HEK293 (cell line): ENCODE data around the gene RAB3C.

Experiments used
- CTCF ChIA-PET: fragments of 350-600 bp; formaldehyde crosslinking; extraction: SDS; loops from one replicate; lab custom pipeline; 2021; ENCODE audit warnings: antibody characterized with exemption; lab: Yijun Ruan, JAX
- POLR2A ChIA-PET: fragments of 300-600 bp; formaldehyde crosslinking; extraction: SDS; loops from one replicate; lab custom pipeline; 2020; ENCODE audit warnings: antibody characterized with exemption, inconsistent platforms; lab: Yijun Ruan, JAX
- H3K27ac ChIP-seq: fragments of 200-500 bp; sonication (Bioruptor generic); 2 replicates; pipeline ENCODE4 v1.5.1; 2014; ENCODE audit warnings: low read depth, low read length, control low read depth, inconsistent platforms; ENCODE audit errors: extremely low read depth
- H3K36me3 ChIP-seq, 2 experiments: fragments of 200-500 bp in 1 of 2; sonication (Bioruptor generic) in 1 of 2; 1 replicate in 1 of 2; 2 replicates in 1 of 2; pipeline ENCODE4 v1.5.1; 2014 to 2017; ENCODE audit warnings: inconsistent platforms in 2 of 2, low read length in 2 of 2; ENCODE audit not compliant: control insufficient read depth in 2 of 2, insufficient read depth in 1 of 2
- H3K4me1 ChIP-seq: fragments of 200-500 bp; sonication (Bioruptor generic); 2 replicates; pipeline ENCODE4 v1.5.1; 2014; ENCODE audit warnings: mild to moderate bottlenecking, low read length, inconsistent platforms; ENCODE audit not compliant: control insufficient read depth, insufficient read depth
- H3K4me3 ChIP-seq: 2 replicates; pipeline ENCODE4 v1.5.1; 2011; ENCODE audit warnings: low read depth, mild to moderate bottlenecking, control low read depth, low read length, moderate library complexity
- H3K9me3 ChIP-seq: fragments of 200-500 bp; sonication (Bioruptor generic); 2 replicates; pipeline ENCODE4 v1.5.1; 2014; ENCODE audit warnings: low read depth, low read length, inconsistent platforms; ENCODE audit not compliant: control insufficient read depth, insufficient read depth
- AEBP2 ChIP-seq: fragments of 450-650 bp; formaldehyde crosslinking; IDR thresholded peaks from 2 replicates; pipeline ENCODE4 v1.5.1; 2016; ENCODE audit warnings: missing biosample characterization, missing genetic modification characterization, borderline replicate concordance
- GLIS2 ChIP-seq: fragments of 450-650 bp; formaldehyde crosslinking; IDR thresholded peaks from 2 replicates; pipeline ENCODE4 v1.5.1; 2016; ENCODE audit warnings: missing biosample characterization, missing genetic modification characterization
- HOXD13 ChIP-seq: sonication (generic); formaldehyde crosslinking; IDR thresholded peaks from 2 replicates; pipeline ENCODE4 v1.8.0; 2022; ENCODE audit warnings: missing genetic modification reagents, borderline replicate concordance
- KLF16 ChIP-seq: fragments of 450-650 bp; formaldehyde crosslinking; IDR thresholded peaks from 2 replicates; pipeline ENCODE4 v1.5.1; 2017; ENCODE audit warnings: missing biosample characterization, missing genetic modification characterization
- SP3 ChIP-seq: fragments of 450-650 bp; formaldehyde crosslinking; IDR thresholded peaks from 2 replicates; pipeline ENCODE4 v1.5.1; 2016; ENCODE audit warnings: missing biosample characterization, missing genetic modification characterization
- ZBTB10 ChIP-seq: fragments of 450-650 bp; formaldehyde crosslinking; IDR thresholded peaks from 2 replicates; pipeline ENCODE4 v1.5.1; 2016; ENCODE audit warnings: missing biosample characterization, missing genetic modification characterization
- ZEB2 ChIP-seq: fragments of 450-650 bp; formaldehyde crosslinking; IDR thresholded peaks from 2 replicates; pipeline ENCODE4 v1.5.1; 2016; ENCODE audit warnings: missing biosample characterization, missing genetic modification characterization
- ZNF184 ChIP-seq: fragments of 450-650 bp; IDR thresholded peaks from 2 replicates; pipeline ENCODE4 v1.5.1; 2018; ENCODE audit warnings: missing biosample characterization, mild to moderate bottlenecking, missing genetic modification characterization
- ZNF211 ChIP-seq: fragments of 450-650 bp; formaldehyde crosslinking; IDR thresholded peaks from 2 replicates; pipeline ENCODE4 v1.5.1; 2016; ENCODE audit warnings: low read depth, missing biosample characterization, missing genetic modification characterization
- ZNF350 ChIP-seq: fragments of 450-650 bp; formaldehyde crosslinking; IDR thresholded peaks from 2 replicates; pipeline ENCODE4 v1.5.0; 2017; ENCODE audit warnings: missing biosample characterization, mild to moderate bottlenecking, missing genetic modification characterization
- ZNF449 ChIP-seq: fragments of 450-650 bp; formaldehyde crosslinking; IDR thresholded peaks from 2 replicates; pipeline ENCODE4 v1.5.1; 2017; ENCODE audit warnings: missing biosample characterization, mild to moderate bottlenecking, missing genetic modification characterization, moderate library complexity
- ZNF610 ChIP-seq: fragments of 450-650 bp; formaldehyde crosslinking; IDR thresholded peaks from 2 replicates; pipeline ENCODE4 v1.5.1; 2016; ENCODE audit warnings: missing biosample characterization, missing genetic modification characterization, borderline replicate concordance
- ZNF664 ChIP-seq: fragments of 450-650 bp; formaldehyde crosslinking; IDR thresholded peaks from 2 replicates; pipeline ENCODE4 v1.5.1; 2016; ENCODE audit warnings: missing biosample characterization, missing genetic modification characterization
- ZNF692 ChIP-seq: fragments of 450-650 bp; formaldehyde crosslinking; IDR thresholded peaks from 2 replicates; pipeline ENCODE4 v1.5.1; 2016; ENCODE audit warnings: missing biosample characterization, missing genetic modification characterization

Gene RAB3C

GRCh38 chr5:58770136-58770535, 187.3 kb downstream of the RAB3C start:
- Histone ChIP-seq H3K9me3 (no peaks in the 10 kb centered on the region), H3K27ac (no peak overlapping the region), H3K36me3 (no peaks in the 10 kb centered on the region), H3K4me3 (no peak overlapping the region), H3K4me1 (no peaks in the 10 kb centered on the region)
- POLR2A ChIA-PET: no interaction called here
- TF ChIP-seq GLIS2 (tag by site-specific recombination) (no peak), ZNF692 (tag by site-specific recombination) (no peak), ZNF610 (no peak)
- CTCF ChIA-PET: interaction anchor here (0.5 kb wide), 1 partner anchor 309 kb away, joined by 3 read pairs; no protein-coding TSS in a partner anchor

GRCh38 chr5:58771796-58772195, 188.9 kb downstream of the RAB3C start:
- CTCF ChIA-PET: no interaction called here
- no peak overlapping the region for H3K4me3 ChIP-seq

More at GRCh38 chr5:58771796-58772195, 188.9 kb downstream of the RAB3C start:
- no peak overlapping the region for H3K27ac ChIP-seq
- POLR2A ChIA-PET: no interaction called here
- no peaks in the 10 kb centered on the region for H3K4me1 ChIP-seq
- no peaks in the 10 kb centered on the region for H3K9me3 ChIP-seq
- TF ChIP-seq ZNF350 (tag by site-specific recombination): no peak
- TF ChIP-seq ZEB2: no peak
- TF ChIP-seq ZBTB10 (tag by site-specific recombination): no peak
- no peak for TF ChIP-seq ZNF664 (tag by site-specific recombination)
- no peak for TF ChIP-seq HOXD13 (CRISPR knock-in tag)
- no peak for TF ChIP-seq ZNF449 (tag by site-specific recombination)
- TF ChIP-seq ZNF184 (tag by site-specific recombination): no peak
- no peak for TF ChIP-seq SP3 (tag by site-specific recombination)
- TF ChIP-seq KLF16 (tag by site-specific recombination): no peak
- TF ChIP-seq ZNF211: no peak
- TF ChIP-seq AEBP2 (tag by site-specific recombination): no peak
- no peaks in the 10 kb centered on the region for H3K36me3 ChIP-seq
